HG03378 (cell line): ENCODE data around the gene CSH1.
A peak's percentile ranks its signal among the peaks of the same experiment; 100 is the strongest.
"Not testable (repeated sequence)": the region's sequence is repeated elsewhere in the genome, so short reads cannot be mapped to it uniquely, and the experiment has no call there.

ENCODE experiments used
- ATAC-seq: cut with Tn5 transposase; IDR thresholded peaks from one replicate; pipeline ENCODE4 v1.9.1; 2021; ENCODE audit warnings: mild to moderate bottlenecking, moderate library complexity; ENCODE audit not compliant: unreplicated experiment

CSH1 gene

GRCh38 chr17:63928966-63929695 is 32.8 kb upstream of the CSH1 start:
- ATAC-seq = no peak

GRCh38 chr17:63928172-63928666 is 31.8 kb upstream of the CSH1 start:
- no peak for ATAC-seq

- no peak for ATAC-seq
These were observed 31.2 kb upstream of the CSH1 start for GRCh38 chr17:63927464-63928171.

DNA sequence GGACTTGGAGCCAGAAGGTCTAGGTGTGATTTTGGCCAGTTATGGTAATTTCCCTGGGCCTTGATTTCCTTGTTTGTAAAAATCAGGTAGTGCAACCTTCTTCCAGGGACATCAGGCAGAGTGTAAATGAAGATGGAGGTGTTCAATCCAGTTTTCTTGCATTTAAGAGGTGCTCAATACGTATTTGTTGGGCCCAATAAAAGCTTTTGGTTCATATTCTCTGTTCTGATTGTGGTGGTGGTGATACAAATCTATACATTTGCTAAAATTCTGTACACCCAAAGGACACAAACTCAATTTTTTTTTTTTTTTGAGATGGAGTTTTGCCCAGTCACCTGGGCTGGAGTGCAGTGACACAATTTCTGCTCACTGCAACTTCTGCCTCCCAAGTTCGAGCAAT is 29.8 kb upstream of the CSH1 start:
- no peak for ATAC-seq

DNA sequence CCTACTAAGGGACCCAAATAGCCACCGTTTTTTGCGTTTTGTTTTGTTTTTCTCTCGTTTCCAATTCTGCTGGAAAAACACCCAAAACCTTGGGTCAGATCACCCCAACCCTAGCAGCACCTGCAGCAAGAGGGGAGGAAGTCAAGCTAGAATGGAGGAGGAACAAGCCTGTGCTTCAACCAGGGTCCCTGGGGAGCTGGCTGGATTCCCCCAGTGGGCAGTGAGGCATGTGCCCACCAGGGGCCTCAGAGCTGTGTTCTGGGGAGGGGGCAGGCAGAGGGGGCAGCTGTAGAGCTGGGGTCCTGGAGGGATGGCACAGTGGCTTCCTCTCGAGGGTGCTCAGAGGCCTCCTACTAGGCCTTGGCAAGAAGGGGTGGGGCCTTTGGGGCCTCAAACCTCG is 29.2 kb upstream of the CSH1 start:
- no peak for ATAC-seq

- ATAC-seq = peak; percentile 54
These were observed 26.0 kb upstream of the CSH1 start for GRCh38 chr17:63922402-63922801.

- ATAC-seq = not testable (repeated sequence)
These were observed 24.4 kb upstream of the CSH1 start for GRCh38 chr17:63920779-63921178.

DNA sequence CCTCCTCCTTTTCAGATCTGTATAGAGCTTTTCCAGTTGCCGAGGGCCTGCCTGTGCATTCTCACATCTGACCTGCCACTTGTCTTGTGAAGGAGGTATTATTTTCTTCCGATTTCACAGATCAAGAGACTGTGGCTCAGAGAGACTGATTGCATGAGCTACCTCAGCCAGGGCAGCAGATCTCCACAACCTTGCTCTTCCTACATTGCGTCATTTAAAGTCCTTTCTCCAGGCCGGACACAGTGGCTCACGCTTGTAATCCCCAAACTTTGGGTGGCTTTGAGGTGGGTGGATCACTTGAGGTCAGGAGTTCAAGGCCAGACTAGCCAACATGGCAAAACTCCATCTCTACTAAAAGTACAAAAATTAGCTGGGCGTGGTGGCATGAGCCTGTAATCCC is 23.7 kb upstream of the CSH1 start:
- ATAC-seq = not testable (repeated sequence)

- ATAC-seq = peak; percentile 50
These were observed 22.9 kb upstream of the CSH1 start for GRCh38 chr17:63919311-63919723.

DNA sequence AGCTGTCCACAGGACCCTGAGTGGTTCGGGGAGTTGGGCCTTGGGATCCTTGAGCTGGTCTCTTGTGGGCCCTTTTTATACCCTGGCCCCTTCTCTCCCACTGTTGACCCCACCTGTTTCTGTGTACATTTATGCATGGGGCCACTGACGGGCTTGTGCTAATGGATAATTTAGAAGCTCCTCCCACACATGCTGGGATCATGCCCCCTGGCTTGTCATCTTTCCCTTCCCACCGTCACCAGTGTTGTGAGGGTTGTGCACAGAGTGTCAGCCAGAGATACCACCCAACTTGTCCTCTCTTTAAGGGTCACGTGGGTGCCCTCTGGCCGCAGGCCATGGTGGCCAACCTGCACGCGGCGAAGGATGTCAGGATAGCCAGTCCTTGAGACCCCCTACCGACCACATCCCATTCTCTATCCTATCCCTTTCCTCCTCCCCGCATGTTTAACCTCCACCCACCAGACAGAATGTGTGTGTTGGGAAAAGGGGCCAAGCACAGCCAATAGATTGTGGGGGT is 22.5 kb upstream of the CSH1 start, which contains the start of gene GH1:
GH1 (minus strand) TSS at position 51 of the 517 bp plus-strand sequence. CDS start 63 bp downstream, outside the sequence.
- ATAC-seq = not testable (repeated sequence)

DNA sequence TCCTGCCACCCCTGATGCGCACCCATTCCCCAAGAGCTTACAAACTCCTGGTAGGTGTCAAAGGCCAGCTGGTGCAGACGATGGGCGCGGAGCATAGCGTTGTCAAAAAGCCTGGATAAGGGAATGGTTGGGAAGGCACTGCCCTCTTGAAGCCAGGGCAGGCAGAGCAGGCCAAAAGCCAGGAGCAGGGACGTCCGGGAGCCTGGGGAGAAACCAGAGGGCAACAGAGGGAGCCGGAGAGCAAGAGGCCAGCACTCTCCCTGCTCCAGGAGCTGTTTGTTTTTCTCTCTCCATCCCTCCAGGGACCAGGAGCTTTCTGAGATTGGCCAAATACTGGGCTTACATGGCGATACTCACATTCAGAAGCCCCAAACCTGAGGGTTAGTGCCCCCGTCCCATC is 21.9 kb upstream of the CSH1 start:
- no peak for ATAC-seq

DNA sequence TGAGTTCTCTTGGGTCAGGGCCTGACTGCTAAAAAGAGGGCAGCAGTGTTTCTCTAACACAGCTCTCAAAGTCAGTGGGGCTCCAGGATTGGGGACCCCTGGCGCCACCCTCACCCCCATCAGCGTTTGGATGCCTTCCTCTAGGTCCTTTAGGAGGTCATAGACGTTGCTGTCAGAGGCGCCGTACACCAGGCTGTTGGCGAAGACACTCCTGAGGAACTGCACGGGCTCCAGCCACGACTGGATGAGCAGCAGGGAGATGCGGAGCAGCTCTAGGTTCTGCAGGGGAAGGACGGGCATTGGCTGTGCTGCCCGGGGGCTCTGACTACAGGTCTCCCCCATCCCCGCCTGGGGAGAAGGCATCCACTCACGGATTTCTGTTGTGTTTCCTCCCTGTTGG is 21.3 kb upstream of the CSH1 start:
- no peak for ATAC-seq

DNA sequence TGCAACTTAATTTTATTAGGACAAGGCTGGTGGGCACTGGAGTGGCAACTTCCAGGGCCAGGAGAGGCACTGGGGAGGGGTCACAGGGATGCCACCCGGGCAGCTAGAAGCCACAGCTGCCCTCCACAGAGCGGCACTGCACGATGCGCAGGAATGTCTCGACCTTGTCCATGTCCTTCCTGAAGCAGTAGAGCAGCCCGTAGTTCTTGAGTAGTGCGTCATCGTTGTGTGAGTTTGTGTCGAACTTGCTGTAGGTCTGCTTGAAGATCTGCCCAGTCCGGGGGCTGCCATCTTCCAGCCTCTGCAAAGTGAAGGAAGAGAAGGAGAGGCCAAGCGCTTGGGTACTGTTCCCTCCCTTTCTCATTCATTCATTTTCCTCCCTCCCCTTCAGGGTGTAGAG is 20.8 kb upstream of the CSH1 start:
- ATAC-seq = not testable (repeated sequence)

GRCh38 chr17:63916566-63917185 is 20.3 kb upstream of the CSH1 start:
- ATAC-seq = no peak

DNA sequence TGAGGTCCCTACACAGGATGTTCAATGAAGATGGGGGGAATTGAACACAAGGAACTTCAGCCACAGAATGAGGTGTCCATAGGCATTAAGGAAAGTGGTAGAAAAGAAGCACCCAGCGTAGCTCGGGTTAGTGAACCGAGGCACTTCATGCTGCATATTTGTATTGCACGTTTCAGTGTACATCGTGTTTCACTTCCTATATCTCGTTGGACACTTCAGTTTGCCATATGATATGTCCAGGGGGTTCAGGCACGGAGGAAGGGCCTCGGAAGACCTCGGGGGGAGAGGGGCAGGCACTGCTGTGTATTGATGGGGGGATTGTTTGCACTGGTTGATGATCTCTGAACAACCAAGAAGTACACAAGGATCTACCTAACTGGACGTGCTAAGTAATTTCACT is 19.4 kb upstream of the CSH1 start:
- ATAC-seq = not testable (repeated sequence)

DNA sequence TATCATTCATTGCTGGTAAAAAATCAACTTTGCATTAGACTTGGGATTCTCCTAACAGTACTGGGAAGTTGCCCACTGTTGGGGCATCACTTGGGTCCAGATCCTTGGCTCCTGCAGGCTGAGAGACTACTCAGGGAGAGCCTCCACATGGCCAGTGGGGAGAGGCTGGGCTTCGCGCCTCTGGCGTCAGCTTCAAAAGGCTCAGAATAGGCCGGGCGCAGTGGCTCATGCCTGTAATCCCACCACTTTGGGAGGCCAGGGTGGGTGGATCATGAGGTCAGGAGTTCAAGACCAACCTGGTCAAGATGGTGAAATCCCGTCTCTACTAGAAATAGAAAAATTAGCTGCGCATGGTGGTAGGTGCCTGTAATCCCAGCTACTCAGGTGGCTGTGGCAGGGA is 18.1 kb upstream of the CSH1 start:
- ATAC-seq = no peak

DNA sequence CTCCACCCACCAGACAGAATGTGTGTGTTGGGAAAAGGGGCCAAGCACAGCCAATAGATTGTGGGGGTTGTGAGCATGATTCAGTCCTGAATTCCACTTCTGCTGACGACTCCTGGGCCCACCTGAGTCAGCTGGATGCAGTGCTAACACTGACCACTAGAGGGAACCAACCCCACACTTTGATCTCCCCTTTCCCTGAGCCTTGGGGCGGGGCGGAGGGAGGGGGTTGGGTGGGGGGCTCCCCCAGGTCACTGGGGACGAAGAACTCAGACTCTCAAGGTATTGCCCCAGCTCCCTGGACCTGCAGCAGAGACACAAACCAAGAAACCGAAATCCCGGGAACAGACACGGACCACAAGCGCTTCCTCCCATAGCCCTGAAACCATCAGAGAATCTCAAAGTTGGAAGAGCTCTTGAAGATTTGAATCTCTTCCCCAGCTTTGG is 15.3 kb upstream of the CSH1 start:
- ATAC-seq = no peak

DNA sequence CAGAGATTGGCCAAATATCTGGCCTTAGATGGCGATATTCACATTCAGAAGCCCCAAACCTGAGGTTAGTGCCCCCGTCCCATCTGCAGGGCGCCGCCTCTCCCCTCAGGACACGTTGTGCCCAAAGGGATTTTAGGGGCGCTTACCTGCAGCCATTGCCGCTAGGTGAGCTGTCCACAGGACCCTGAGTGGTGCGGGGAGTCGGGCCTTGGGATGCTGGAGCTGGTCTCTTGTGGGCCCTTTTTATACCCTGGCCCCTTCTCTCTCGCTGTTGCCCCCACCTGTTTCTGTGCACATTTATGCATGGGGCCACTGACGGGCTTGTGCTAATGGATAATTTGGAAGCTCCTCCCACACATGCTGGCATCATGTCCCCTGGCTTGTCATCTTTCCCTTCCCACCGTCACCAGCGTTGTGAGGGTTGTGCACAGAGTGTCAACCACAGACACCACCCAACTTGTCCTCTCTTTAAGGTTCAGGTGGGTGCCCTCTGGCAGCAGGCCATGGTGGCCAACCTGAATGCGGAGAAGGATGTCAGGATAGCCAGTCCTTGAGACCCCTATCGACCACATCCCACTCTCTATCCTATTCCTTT is 14.8 kb upstream of the CSH1 start, which contains the start of gene CSHL1:
CSHL1 (minus strand) TSS at position 218 of the 595 bp plus-strand sequence; CDS start at position 156, 62 bp downstream.
- no peak for ATAC-seq

DNA sequence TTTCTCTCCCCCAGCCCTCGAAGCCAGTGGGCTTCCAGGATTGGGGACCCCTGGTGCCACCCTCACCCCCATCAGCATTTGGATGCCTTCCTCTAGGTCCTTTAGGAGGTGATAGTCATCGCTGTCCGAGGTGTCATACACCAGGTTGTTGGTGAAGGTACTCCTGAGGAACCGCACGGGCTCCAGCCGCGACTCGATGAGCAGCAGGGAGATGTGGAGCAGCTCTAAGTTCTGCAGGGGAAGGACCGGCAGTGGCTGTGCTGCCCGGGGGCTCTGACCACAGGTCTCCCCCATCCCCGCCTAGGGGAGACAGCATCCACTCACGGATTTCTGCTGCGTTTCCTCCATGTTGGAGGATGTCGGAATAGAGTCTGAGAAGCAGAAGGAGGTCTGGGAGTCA is 13.7 kb upstream of the CSH1 start:
- ATAC-seq = no peak

GRCh38 chr17:63909586-63909985 is 13.2 kb upstream of the CSH1 start:
- not testable (repeated sequence) for ATAC-seq
